ENCODE data around the gene RAD51B.

RAD51B gene

DNA sequence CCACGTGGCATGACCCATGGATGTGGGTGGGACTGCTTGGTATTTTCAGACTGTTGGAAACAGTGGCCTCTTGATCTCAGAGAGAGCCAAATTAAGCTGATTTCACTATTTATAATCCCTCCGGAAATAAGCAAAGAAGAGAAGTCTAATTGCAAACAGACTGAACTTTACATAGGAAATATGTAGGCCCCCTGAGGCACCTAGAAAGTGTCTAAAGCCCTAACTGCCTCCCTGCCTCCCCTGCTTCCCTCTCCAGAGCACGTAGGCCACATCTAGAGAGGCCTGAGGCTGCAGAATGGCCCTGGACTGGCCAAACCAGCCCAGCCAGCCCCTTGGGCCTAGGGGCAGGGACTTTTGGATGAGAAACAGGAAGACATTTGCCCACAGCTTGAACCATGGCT is 849.5 kb downstream of the RAD51B start:
- no peak for DNase-seq

DNA sequence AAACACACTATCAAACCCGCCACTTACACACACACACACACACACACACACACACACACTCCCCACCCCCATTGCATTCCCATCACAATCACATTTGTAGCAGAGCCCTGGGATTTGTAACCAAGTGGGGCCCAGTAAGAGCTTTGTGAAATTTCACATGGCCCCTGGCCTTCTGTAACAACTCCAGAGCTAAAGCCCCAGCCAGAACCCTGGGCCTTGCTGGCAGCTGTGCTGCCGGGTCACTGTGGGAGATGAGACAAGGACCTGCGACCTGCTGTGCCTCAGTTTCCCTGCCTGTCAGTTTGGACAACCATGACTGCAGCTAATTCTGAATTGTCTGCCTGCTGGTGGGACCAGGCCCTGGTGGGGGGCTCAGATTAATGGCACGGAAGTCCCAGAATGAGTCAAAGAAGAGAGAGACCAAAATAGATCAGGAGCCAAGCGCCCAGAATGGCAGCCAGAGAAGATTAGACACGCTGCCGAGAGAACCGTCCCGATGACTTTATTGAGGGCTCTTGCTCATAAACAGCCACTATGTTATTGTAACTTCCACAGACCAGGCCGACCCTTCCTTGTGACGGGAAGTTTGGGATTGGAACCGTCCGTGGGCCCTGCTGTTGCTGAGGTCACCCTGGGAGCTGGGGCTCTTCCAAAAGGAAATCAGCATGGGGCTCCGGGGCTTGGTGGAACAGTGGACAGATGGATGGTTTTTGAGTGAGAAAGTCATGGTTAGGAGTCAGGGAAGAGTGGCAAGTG is 850.2 kb downstream of the RAD51B start:
- no peak for DNase-seq

DNA sequence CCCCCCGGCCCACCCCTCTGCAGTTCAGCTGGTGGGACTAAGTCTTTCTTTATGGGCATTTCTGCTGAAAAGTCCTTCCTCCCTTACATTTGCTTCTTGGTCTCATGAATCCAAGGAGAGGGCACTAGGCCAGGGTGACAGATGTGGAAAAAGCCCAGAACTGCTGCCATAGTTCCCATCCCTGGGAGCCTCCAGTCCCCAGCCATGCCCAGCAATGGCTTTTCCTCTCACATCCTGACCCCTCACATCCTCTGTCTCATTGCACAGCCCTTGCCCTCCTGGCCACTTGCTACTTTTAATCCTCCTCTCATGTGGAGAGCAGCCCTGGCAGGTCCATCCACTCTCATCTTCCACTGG is 850.8 kb downstream of the RAD51B start:
- DNase-seq = no peak

DNA sequence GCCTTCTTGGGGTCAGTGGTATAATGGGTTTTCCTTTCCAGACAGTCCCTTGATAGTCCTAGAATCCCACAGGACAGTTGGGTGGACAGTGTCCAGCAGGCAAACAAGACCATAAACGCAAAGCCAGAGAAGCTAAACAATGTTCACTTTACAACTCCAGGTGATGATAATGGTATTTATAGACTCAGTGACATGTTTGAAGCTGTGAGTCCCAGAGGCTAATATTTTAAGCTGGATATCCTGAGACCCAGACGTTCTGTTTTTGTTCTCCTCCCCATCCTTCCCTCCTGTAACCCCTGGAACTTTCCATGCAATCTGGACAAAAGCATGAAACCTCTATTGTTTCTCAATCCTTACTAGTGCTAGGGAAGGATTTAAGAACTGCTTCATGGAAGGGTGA is 852.3 kb downstream of the RAD51B start:
- no peak for DNase-seq

DNA sequence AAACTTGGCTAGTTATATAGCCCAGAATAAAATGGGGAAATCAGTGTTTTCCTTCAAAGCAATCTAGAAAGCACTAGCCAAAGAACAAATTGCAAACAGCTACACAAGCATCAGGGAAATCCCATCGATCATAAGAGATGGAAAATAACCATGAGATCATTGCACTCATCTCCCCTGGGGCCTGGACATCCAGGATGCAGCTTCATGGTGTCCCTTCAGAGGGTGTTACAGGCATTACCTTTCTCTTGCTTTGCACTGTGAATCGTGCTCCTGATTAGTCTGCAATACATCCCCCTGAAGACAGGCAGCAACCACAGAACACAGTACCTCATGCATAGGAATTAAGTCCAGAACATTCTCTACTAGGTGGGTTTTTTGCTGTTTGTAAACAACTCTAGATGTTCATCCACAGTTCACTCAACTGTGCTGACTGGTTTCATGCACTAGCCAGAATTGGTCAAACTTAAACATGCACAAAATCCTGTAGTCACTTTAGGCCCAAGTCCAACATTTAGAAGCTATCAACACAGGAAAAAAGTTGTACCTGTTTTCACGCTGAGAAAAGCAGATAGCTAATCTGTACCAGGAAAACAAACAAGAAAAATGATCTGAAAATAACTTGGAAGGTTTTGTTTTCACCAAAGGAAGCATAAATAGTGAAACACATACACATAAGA is 853.2 kb downstream of the RAD51B start:
- DNase-seq = no peak

DNA sequence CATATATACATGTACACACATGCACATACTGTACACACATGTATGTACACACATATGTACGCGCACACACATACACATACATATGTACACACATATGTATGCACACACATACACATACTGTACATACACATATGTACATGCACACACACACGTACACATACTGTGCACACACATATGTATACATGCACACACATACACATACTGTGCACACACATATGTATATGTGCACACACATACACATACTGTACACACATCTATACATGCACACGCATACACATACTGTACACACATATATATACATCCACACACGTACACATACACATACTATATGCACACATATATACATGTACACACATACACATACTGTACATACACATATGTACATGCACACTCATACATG is 853.9 kb downstream of the RAD51B start:
- no peak for DNase-seq

DNA sequence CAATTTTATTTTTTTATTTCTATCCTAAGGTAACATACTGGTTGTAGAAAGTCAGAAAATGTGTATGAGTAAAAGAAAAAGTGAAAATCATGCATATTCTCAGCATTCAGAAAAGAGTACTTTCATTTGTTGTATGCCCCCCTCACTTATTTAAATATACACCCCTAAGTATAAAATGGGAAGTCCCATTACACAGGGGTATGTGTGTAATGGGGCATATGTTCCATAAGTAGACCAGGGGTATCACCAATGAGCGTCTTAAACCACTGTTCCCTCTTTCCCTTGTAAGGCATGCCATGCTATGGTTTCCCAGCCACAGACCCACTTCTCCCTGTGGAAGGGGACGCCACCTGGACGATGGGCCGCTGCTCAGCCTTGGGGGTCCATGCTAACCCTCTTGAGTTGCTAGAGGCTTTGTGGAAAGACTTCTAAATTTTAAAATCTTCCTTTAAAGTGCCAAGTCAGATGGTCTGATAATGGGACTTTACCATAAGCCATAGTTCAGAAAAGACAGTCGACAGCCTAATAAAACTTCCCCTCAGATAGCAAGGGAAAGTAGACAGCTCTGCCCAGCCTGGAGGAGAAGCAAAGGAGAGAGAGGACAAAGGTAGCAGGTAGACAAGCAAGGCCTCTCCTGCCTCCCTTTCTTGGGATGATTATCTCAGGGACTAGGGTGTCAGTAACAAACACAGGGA is 855.1 kb downstream of the RAD51B start:
- DNase-seq = no peak

DNA sequence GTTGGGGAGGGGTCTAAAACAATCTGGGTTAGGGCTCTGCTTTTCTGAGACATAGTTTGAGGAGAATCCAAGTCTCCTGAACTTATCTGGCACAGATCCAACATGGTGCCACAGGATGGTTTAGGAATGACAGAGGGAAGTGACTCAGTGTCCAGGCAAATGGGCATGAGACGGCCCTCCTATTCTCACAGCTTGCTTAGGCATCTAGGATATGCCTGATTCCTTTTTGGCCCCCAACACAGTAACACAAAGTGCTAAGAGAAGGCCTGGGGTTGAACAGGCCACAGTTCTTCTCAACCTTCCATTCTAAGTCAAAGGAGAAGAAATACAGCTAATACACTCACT is 855.6 kb downstream of the RAD51B start:
- no peak for DNase-seq

DNA sequence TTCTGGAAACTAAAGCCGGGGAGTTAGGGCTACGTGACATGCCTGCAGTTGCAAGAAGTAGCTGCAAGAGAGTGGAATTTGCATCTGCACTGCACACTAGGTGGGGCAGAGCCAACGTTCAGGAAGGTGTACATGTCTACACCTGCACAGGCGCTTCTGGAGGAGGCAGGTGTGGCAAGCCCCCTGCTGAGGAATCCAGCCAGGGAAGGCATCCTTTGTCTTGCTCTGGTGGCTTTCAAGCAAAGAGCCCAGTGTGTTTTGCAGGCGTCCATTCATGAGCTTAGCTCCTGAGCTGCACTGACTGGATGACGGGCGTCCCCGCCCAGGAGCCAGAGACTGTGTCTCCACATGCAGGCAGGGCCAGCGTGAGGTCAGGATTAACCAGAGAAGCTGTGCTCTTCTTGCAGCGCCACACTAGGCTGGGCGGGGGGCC is 856.9 kb downstream of the RAD51B start:
- no peak for DNase-seq

DNA sequence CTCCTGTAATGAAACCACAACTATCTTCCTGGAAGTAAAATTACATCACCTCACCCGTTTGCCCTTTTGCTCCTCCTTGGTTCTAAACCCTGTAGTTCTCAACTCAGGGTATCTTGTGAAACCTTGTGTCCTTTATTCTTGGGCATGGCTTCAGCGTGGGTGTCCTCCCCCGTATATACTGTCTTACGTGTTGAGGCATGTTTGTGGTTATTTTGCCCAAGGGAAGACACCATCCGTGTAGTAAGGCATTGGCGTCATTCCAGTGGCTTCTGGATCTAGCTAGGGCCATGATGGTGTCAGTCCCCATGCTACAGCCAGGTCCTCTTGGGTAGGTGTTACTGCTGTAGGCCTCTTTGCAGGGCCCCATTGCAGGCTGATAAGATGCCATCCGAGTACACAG is 857.9 kb downstream of the RAD51B start:
- no peak for DNase-seq

DNA sequence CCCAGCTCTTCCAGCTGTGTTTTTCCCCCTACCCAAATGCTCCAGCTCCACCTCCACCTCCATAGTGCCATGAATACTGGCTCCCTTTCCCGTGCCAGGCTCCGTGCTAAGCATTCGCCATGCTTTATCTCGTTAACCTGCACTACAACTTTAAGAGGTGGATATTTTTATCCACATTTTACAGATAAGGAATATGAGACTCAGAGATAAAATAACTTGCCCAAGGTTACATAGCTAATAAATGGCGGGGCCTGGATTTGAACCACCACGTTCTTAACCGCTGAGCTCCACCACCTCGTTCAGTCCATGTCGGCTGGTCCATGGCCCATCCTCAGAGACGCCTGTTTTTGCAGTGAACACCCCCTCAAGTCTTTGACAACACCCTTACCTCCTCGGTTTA is 858.3 kb downstream of the RAD51B start:
- DNase-seq = no peak

DNA sequence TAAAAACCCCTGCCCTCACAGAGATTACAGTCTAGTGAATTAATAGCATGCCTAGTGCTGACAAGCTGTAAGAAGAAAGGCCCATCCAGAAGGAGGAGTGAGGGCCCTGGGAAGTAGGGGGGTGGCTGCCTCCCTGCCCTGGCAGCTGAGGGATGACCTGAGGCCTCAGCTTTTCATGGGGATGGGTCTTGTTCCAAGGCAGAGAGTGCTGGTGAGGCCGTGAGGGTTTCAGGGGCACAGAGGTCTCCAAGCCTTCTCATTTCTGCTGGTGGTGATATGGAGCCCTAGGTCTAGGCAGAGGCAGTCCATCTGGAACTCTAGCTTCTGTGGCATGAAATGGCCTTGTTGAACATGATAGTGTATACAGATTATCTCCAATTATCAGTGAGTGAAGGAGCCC is 858.9 kb downstream of the RAD51B start:
- DNase-seq = no peak

DNA sequence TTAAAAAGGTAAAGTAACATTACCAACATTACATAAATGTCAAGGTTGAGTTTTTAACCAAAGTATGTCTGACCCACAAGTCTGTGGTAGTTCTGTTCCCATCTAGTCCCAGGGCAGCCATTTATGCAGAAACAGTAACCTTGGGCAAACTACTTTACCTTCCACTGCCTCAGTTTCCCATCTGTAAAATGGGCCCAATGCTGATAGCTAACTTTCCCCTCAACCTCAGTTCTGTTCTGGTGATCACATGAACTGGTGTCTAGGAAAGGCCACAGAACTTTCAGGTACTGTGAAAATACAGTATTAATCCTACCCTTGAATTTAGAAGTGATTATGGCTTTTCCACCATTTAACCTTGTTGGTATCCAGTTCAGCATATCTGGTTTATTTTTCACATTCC is 859.7 kb downstream of the RAD51B start:
- DNase-seq = no peak

DNA sequence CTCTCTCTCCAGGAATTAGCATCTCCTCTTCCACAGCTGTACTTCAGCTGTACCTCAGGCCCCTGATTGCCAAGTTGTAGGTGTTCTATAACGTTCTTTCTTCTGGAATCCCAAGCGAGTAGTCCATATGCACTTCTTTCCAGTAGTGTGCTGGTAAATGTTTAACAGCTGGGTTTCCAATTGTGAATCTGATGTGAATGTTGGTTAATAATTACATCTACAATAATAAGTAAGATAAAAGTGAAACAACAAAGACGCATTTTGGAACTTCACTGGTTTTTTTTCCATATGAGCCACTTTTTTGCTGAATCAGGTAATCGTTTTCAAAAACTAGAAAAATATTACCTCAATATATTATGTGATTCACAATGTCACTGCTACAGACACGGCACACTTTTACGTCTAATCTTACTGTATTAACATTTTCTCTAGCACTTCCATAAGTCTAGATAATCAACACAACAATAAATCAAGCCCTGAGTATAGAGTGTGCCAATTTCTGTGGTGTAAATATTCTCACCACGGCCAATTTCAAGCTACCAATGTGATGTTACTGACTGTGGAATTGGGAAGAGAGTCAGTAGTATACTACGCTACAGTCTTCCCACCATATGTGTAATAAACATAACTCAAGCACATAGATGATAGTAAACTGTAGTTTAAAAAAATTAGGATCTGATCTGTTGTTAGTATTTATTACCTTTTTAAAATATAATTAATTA is 860.3 kb downstream of the RAD51B start:
- DNase-seq = no peak

DNA sequence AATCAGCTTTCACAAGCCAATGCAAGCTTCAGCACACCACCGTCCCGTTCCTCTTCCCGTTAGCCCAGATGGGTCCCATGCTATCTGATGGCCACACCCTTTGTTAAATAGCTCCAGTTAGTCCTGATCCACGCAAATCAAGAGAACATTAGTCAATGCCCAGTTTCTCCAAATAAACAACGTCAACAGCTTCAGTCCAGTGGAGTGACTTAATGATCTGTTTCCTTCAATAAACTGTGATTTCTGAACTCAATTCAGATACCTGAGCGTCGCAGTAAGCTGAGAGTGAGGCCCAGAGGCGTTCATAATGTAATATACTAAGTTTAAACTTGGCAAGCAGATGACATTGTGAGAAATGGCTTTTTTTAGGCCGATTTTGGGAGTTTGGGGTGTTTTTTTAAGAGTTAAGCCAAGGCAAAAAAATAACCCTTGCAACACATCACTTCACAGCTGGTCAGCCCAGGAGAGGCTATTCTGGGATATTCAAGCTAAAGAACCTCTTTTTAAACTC is 861.0 kb downstream of the RAD51B start:
- no peak for DNase-seq

DNA sequence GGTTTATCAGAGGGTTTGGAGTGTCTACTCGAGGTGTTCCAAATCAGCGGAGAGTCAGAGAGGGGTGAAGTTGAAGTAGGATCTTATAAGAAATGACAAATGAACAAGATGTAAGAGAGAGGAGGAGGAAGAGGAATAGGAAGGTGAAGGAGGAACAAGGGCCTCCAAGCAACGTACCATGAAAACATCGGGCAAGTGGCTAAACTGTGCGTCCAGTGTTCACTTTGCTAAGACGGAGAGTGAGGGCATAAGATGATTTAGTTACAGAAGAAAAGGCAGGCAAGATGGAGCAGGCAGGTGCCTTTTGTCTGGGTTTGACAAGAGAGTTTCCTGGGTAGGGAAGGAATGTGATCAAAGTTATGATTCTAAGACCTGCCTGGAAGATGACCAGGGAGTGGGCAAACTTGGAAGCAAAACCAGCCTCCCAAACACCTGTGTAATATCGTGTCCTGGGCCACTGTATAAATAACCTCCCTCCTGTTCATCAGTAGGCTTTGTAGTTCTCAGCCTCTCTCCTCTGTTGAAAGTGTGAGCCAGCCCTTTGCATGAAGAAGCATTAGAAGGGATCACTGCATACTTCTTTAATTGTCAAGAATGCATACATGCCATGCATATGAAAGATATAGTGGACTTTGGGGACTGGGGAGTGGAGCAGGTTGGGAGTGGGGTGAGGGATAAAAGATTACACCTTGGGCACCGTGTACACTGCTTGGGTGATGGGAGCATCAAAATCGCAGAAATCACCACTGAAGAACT is 861.9 kb downstream of the RAD51B start:
- DNase-seq = no peak

DNA sequence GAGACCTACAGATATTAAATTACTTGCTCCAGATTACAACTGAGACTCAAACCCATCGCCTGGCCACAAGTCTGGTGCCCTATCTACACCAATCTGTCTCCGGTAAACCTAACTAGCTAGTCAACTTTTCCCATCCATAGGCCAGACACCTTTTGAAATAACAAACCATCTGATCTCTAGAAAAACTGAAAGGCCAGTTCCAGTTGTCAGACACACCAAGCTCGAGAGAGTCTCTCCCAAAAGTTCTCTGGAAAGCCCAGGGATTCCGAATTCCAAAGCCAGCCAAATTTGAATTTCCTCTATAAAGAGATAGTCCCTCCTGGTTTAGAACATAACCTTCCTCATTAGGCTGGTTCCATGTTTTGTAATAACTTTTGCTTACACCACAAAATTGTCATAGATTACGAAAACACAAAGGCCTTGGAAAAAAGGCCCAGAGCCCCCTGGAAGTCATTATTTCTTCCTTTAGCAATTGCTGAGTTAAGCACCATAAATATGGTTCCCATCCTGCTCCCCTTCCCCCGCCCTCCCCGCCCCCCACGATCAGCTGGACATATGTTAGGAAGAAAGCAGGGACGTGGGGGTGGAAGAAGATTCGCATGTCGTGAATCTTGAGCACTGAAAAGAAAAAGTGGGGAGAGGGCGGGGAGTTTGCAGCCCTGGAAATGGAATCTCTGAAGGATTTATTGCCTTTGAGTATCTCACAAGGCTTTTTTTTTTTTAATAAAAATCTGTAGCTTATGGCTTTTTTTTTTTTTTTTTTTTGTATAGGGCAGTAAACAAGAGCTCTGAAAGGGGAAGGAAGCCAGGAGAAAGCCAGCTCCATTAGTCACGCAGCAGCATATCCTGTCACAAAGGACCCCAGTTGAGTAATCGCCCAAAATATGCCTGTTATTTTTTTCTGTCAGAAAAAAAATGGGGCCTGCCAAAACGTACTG is 862.9 kb downstream of the RAD51B start:
- DNase-seq = peak; percentile 53

DNA sequence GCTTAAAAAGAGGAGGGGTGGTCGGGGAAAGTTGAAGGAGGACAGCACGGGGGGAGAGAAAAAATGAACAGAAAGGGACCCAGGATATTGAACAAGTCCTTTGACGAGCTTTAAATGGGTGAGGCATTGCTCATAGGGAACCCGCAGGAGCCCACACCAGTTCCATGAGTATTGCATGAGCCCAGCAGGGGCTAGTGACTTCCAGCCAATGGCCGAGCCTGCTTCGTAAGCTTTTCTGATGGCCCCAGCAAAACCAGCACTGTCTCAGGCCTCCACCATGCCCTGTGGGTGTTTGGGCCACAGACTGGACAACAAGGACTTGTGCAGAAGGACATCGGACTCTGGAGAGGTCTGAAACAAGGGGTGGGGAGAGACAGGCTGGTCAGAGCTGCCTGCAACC is 863.7 kb downstream of the RAD51B start:
- DNase-seq = no peak

DNA sequence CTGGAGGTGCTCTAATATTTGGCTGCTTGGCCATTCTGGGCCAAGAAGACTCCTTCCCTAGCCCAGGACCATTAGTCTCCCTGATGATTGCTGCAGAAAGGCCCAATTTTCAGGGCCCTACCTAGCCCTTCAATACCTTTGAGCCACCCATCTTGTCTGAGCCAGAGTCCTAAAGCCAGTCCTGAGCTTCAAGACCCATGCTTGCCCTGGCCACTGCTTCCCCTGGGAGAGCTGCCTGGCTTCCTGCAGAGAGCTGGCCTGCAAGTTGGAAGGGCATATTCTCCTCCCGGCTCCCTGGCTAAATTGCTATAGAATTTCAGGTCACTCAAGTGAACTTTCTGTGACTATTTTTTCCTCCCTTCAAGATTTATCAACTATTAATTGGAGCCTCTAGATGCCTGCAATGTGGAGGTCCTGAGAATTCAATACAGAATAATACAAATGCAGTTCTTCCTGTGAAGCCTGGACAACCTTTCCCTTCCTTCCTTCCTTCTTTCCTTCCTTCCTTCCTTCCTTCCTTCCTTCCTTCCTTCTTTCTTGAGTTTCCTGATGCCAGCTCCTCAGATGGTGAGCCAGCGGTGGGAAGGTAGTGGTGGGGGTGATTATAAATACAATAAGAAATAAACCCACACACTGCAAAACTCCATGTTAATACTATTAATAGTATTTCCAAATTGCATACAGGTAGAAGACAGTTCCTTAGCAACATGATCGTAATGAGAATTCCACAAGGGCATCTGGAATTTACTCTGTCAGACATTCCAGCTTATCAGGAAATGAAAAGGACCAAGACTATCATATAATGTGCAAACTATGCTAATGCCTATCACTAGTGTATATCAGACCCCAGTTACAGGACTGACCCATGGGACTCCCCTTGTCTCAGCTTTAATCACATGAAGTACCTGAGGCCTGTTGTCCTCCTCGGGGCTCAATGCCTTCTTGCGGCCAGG is 865.2 kb downstream of the RAD51B start:
- no peak for DNase-seq
